ENCODE measurements around the gene GALNT5. TPM values are rescaled to one million over a fixed set of nuclear protein-coding genes. Genes with fewer than 3 reads are reported as not detected.

Gene GALNT5
- total RNA-seq, 1 experiment from 2014 or later = 0.04 TPM

- H3K9ac ChIP-seq (ENCODE audit: low read length) = no peak overlapping the region
- BruUV-seq (replicated peaks) = no TSS peak
- no peaks in the 10 kb centered on the region for H3K4me1 ChIP-seq (ENCODE audit: insufficient read depth, low read length)
- H3K9me3 ChIP-seq (ENCODE audit: low read length) = no peaks in the 10 kb centered on the region
- H3F3A ChIP-seq (ENCODE audit: low read length, unreplicated experiment) = no peaks in the 10 kb centered on the region
- ATAC-seq (no peak), DNase-seq (no peak)
- H2AFZ ChIP-seq (ENCODE audit: low read length) = no peak overlapping the region
- no peak overlapping the region for H3K4me2 ChIP-seq (ENCODE audit: low read length)
- no peak overlapping the region for H3K27ac ChIP-seq (ENCODE audit: low read length)
- intact Hi-C loops (cut with micrococcal nuclease) = no loop called here
- H3K36me3 ChIP-seq (ENCODE audit: low read depth, low read length) = no peaks in the 10 kb centered on the region
- H3K79me2 ChIP-seq (ENCODE audit: low read length) = no peaks in the 10 kb centered on the region
- no peaks in the 10 kb centered on the region for H3K27me3 ChIP-seq (ENCODE audit: low read length)
- TF ChIP-seq CTCF (conservative IDR thresholded peaks at IDR 0.05; ENCODE audit: low read depth, low read length) (no peak), EZH2 (IDR thresholded peaks at IDR 0.05; ENCODE audit: low read length, unreplicated experiment) (no peak), EZH2phosphoT487 (IDR thresholded peaks at IDR 0.05; ENCODE audit: borderline replicate concordance, low read length) (no peak)
- no peak overlapping the region for H3K4me3 ChIP-seq (ENCODE audit: low read length)
- ChIA-PET POLR2A (ENCODE audit: unreplicated experiment) (no interaction called here), CTCF (no interaction called here)
- H4K20me1 ChIP-seq (ENCODE audit: low read length) = no peaks in the 10 kb centered on the region
- H3K9me2 ChIP-seq (replicated peaks; ENCODE audit: low read length) = no peaks in the 10 kb centered on the region
Observed at GRCh38 chr2:157217409-157217808, 40.1 kb upstream of the GALNT5 start.

- H3K9me3 ChIP-seq (ENCODE audit: low read length) = no peaks in the 10 kb centered on the region
- no peak overlapping the region for H3K4me3 ChIP-seq (ENCODE audit: low read length)
- H3K4me2 ChIP-seq (ENCODE audit: low read length) = no peak overlapping the region
- no peak for DNase-seq
- no peaks in the 10 kb centered on the region for H3K9me2 ChIP-seq (replicated peaks; ENCODE audit: low read length)
- H3K27ac ChIP-seq (ENCODE audit: low read length) = no peak overlapping the region
- no peak overlapping the region for H2AFZ ChIP-seq (ENCODE audit: low read length)
- no peaks in the 10 kb centered on the region for H3K4me1 ChIP-seq (ENCODE audit: insufficient read depth, low read length)
- no peak for ATAC-seq
- H3K27me3 ChIP-seq (ENCODE audit: low read length) = no peaks in the 10 kb centered on the region
- ChIA-PET POLR2A (ENCODE audit: unreplicated experiment) (no interaction called here), CTCF (no interaction called here)
- TF ChIP-seq EZH2 (IDR thresholded peaks at IDR 0.05; ENCODE audit: low read length, unreplicated experiment) = no peak
- TF ChIP-seq CTCF (conservative IDR thresholded peaks at IDR 0.05; ENCODE audit: low read depth, low read length) = no peak
- TF ChIP-seq EZH2phosphoT487 (IDR thresholded peaks at IDR 0.05; ENCODE audit: borderline replicate concordance, low read length) = no peak
- H4K20me1 ChIP-seq (ENCODE audit: low read length) = no peaks in the 10 kb centered on the region
- BruUV-seq (replicated peaks) = no TSS peak
- no peaks in the 10 kb centered on the region for H3F3A ChIP-seq (ENCODE audit: low read length, unreplicated experiment)
- no peak overlapping the region for H3K9ac ChIP-seq (ENCODE audit: low read length)
- intact Hi-C loops (cut with micrococcal nuclease) = no loop called here
- no peaks in the 10 kb centered on the region for H3K79me2 ChIP-seq (ENCODE audit: low read length)
- H3K36me3 ChIP-seq (ENCODE audit: low read depth, low read length) = no peaks in the 10 kb centered on the region
Observed at GRCh38 chr2:157218911-157219310, 38.6 kb upstream of the GALNT5 start.

GRCh38 chr2:157220502-157220901 is 37.0 kb upstream of the GALNT5 start:
- no peaks in the 10 kb centered on the region for H3K36me3 ChIP-seq (ENCODE audit: low read depth, low read length)
- ChIA-PET CTCF (no interaction called here), POLR2A (ENCODE audit: unreplicated experiment) (interaction anchor here (0.6 kb wide), 1 partner anchor 15 kb away, joined by 5 read pairs; no protein-coding TSS in a partner anchor)
- H3F3A ChIP-seq (ENCODE audit: low read length, unreplicated experiment) = no peaks in the 10 kb centered on the region
- no peak overlapping the region for H2AFZ ChIP-seq (ENCODE audit: low read length)
- intact Hi-C loops (cut with micrococcal nuclease) = no loop called here
- H3K27me3 ChIP-seq (ENCODE audit: low read length) = no peaks in the 10 kb centered on the region
- H3K4me1 ChIP-seq (ENCODE audit: insufficient read depth, low read length) = no peaks in the 10 kb centered on the region
- TF ChIP-seq EZH2phosphoT487 (IDR thresholded peaks at IDR 0.05; ENCODE audit: borderline replicate concordance, low read length) = no peak
- no peak for TF ChIP-seq EZH2 (IDR thresholded peaks at IDR 0.05; ENCODE audit: low read length, unreplicated experiment)
- no peak for TF ChIP-seq CTCF (conservative IDR thresholded peaks at IDR 0.05; ENCODE audit: low read depth, low read length)
- no peak for ATAC-seq
- H3K27ac ChIP-seq (ENCODE audit: low read length) = no peak overlapping the region
- H3K4me2 ChIP-seq (ENCODE audit: low read length) = no peak overlapping the region
- H3K4me3 ChIP-seq (ENCODE audit: low read length) = no peak overlapping the region
- H4K20me1 ChIP-seq (ENCODE audit: low read length) = no peaks in the 10 kb centered on the region
- no peak for DNase-seq
- H3K9ac ChIP-seq (ENCODE audit: low read length) = no peak overlapping the region
- no peaks in the 10 kb centered on the region for H3K79me2 ChIP-seq (ENCODE audit: low read length)
- no peaks in the 10 kb centered on the region for H3K9me3 ChIP-seq (ENCODE audit: low read length)
- no peaks in the 10 kb centered on the region for H3K9me2 ChIP-seq (replicated peaks; ENCODE audit: low read length)
- no TSS peak for BruUV-seq (replicated peaks)

Data from PC-3 (cell line).